Activated CD4-positive, alpha-beta T cell treated with anti-CD3 and anti-CD28 coated beads, Interleukin-2, amount 10 ng/mL, durations not matched to agents 24 days and 14 days (primary cell): ENCODE measurements around the gene BCAT1. TPM values are rescaled to one million over a fixed set of nuclear protein-coding genes. Genes with fewer than 3 reads are reported as not detected.
A peak's percentile ranks its signal among the peaks of the same experiment; 100 is the strongest.

Source experiments
- DNase-seq: peaks from one replicate; pipeline ENCODE4 v3.0.0; 2022
- H3K27ac Mint-ChIP-seq: one replicate; pipeline ENCODE4 v1.8.0; 2022; ENCODE audit warnings: mild to moderate bottlenecking, mixed read lengths
- H3K27me3 Mint-ChIP-seq: one replicate; pipeline ENCODE4 v1.8.0; 2022; ENCODE audit warnings: mixed read lengths
- H3K36me3 Mint-ChIP-seq: one replicate; pipeline ENCODE4 v1.8.0; 2022; ENCODE audit warnings: low read depth, mild to moderate bottlenecking, mixed read lengths
- H3K4me1 Mint-ChIP-seq: one replicate; pipeline ENCODE4 v1.8.0; 2021; ENCODE audit warnings: mixed read lengths
- H3K4me3 Mint-ChIP-seq: one replicate; pipeline ENCODE4 v1.8.0; 2022; ENCODE audit warnings: mild to moderate bottlenecking, moderate library complexity, mixed read lengths
- H3K9me3 Mint-ChIP-seq: one replicate; pipeline ENCODE4 v1.8.0; 2021; ENCODE audit warnings: mixed read lengths
- intact Hi-C: fragments of 100-400 bp; cut with micrococcal nuclease; formaldehyde crosslinking; loops from one replicate; pipeline ENCODE4 v1.15.1; 2023
- total RNA-seq: library from RNA; stranded (reverse); gene quantifications from 2 replicates; pipeline ENCODE4 v1.2.3, GENCODE V29; 2022

Gene BCAT1
- total RNA-seq, 1 donor from 2014 or later, result 49.7 TPM

DNA sequence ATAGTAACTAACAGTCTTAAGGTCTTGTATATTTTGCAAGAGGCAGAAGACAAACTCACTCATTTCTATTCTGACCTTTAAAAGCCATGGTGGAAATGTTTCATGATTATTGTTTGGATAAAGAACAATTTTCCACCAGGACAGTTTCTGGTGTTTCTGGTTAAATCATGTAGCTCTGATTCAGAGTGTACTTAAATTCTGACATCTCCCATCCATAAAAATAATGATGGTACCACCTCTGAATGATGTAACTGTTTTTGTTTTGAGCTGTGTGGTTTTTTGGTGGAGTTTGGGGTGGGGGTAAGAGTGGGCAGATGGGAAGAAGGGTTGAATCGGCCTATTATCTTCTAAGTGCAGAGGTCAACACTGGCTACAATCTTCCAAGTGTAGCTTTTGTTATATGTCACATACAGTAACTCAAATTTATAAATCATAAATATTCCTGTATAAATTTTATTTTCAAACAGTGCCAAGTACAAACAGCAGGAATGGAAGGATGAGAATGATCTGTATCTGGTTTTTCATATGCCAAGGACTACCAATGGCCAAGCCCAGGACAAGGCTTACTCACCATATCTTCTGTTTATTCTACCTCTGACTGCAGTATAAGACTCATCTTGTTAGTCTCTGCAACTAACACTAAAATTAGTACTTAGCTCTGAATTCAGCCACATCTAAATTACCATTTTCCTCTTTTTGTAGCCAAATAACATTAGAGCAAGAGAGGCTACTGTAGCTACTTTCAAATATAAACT, 108.7 kb downstream of the BCAT1 start:
- intact Hi-C loops, result no loop called here
- peak overlapping the region; percentile 87 for H3K27ac Mint-ChIP-seq
- no peaks in the 10 kb centered on the region for H3K9me3 Mint-ChIP-seq
- peak overlapping the region; percentile 37 for H3K4me3 Mint-ChIP-seq
- peaks cover 20% of the 10 kb centered on the region for H3K36me3 Mint-ChIP-seq
- no peaks in the 10 kb centered on the region for H3K27me3 Mint-ChIP-seq
- no peak for DNase-seq
- peaks cover 40% of the 10 kb centered on the region for H3K4me1 Mint-ChIP-seq

DNA sequence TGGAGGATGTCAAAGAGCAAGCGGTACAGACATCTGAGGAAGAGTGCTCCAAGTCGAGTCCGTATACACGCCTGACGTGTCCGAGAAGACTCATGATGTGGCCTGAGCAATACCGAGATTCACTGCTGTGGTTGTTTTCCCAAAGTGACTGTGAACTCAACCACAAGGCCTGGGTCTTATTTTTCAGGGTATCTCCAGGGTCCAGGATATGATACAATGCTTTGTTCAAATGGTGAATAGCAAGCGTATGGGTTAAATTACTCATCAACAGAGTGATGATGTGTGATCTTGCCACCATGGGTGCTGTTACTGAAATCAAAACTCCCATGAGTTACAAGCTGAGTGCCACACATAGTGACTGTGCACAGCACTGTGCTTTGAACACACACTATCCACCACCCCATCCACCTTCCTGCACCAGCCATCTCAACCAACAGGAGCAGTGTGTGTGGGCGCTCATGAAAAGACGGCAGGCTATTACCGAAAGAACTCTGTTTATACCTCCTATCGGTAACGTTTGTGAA, 109.6 kb downstream of the BCAT1 start:
- Mint-ChIP-seq H3K36me3 (peaks cover 20% of the 10 kb centered on the region), H3K27me3 (no peaks in the 10 kb centered on the region), H3K4me3 (peak overlapping the region; percentile 63), H3K9me3 (no peaks in the 10 kb centered on the region), H3K27ac (peak overlapping the region; percentile 87), H3K4me1 (peaks cover 40% of the 10 kb centered on the region)
- intact Hi-C loops, result loop anchor here (1.0 to 5.0 kb wide), 17 partner anchors 17 to 526 kb away; partner anchors contain the start of genes DNAI7 and ETFRF1
- DNase-seq, result peak; percentile 86

DNA sequence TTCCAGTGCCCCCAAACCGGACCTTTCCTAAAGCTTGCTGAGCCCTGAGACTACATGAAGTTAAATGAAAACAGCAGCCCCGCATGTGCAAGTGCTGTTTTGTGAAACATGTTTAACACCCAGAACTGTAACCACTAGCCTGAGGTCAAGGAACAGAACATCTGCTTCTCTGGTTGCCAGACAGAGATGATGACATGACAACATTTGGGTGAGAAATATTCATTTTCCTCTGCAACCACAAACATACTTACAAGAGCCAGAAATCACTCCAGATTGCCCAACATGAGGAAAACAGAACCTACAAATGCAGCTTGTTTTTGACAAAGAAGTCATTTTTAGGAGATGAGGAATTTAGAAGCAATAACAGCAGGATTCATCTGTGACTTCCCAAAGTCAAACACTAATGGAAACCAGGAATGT, 110.4 kb downstream of the BCAT1 start:
- peak overlapping the region; percentile 63 for H3K4me3 Mint-ChIP-seq
- H3K36me3 Mint-ChIP-seq, result peaks cover 19% of the 10 kb centered on the region
- no peaks in the 10 kb centered on the region for H3K9me3 Mint-ChIP-seq
- H3K4me1 Mint-ChIP-seq, result peaks cover 40% of the 10 kb centered on the region
- intact Hi-C loops, result loop anchor here (1.0 to 5.0 kb wide), 5 partner anchors 24 to 359 kb away; partner anchors contain the start of genes DNAI7 and ETFRF1
- H3K27ac Mint-ChIP-seq, result peak overlapping the region; percentile 87
- no peaks in the 10 kb centered on the region for H3K27me3 Mint-ChIP-seq
- peak; percentile 76 for DNase-seq

DNA sequence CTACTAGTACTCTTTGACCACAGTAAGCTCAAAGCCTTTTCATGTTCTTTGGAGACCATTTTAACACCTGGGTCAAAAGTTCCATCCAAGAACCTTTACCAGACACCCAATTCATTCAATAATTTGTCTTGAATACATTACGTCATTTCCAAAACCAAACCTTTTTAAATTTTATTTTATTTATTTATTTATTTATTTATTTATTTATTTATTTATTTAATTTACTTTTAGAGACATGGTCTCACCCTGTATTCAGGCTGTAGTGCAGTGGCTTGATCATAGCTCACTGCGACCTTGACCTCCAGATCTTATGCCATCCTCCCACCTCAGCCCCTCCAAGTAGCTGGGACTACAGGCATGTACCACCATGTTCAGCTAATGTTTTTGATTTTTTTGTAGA, 113.5 kb downstream of the BCAT1 start:
- no peak overlapping the region for H3K27ac Mint-ChIP-seq
- no peak overlapping the region for H3K4me3 Mint-ChIP-seq
- H3K4me1 Mint-ChIP-seq, result peaks cover 31% of the 10 kb centered on the region
- intact Hi-C loops, result loop anchor here (5.0 kb wide), 3 partner anchors 273 to 362 kb away; partner anchors contain the start of genes DNAI7 and ETFRF1
- no peaks in the 10 kb centered on the region for H3K27me3 Mint-ChIP-seq
- H3K36me3 Mint-ChIP-seq, result peaks cover 21% of the 10 kb centered on the region
- DNase-seq, result no peak
- H3K9me3 Mint-ChIP-seq, result no peaks in the 10 kb centered on the region

DNA sequence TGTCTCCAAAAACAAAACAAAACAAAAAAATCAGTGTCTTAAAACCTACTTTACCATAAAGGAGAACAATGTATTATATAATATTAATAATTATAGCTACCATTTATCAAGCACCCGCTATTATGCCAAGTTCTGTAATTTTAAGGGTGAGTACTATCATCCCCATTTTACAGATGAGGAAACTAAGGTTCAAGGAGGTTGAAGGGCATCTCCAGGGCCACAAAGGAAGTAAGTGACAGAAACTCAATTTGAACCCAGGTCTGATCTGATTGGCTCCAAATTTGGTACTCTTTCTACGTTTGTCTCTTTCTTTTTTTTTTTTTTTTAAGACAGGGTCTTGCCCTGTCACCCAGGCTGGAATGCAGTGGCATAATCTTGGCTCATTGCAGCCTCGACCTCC, 115.4 kb downstream of the BCAT1 start:
- H3K9me3 Mint-ChIP-seq, result no peaks in the 10 kb centered on the region
- DNase-seq, result no peak
- intact Hi-C loops, result no loop called here
- H3K36me3 Mint-ChIP-seq, result peaks cover 19% of the 10 kb centered on the region
- no peaks in the 10 kb centered on the region for H3K27me3 Mint-ChIP-seq
- no peak overlapping the region for H3K4me3 Mint-ChIP-seq
- H3K4me1 Mint-ChIP-seq, result peaks cover 17% of the 10 kb centered on the region
- H3K27ac Mint-ChIP-seq, result no peak overlapping the region

DNA sequence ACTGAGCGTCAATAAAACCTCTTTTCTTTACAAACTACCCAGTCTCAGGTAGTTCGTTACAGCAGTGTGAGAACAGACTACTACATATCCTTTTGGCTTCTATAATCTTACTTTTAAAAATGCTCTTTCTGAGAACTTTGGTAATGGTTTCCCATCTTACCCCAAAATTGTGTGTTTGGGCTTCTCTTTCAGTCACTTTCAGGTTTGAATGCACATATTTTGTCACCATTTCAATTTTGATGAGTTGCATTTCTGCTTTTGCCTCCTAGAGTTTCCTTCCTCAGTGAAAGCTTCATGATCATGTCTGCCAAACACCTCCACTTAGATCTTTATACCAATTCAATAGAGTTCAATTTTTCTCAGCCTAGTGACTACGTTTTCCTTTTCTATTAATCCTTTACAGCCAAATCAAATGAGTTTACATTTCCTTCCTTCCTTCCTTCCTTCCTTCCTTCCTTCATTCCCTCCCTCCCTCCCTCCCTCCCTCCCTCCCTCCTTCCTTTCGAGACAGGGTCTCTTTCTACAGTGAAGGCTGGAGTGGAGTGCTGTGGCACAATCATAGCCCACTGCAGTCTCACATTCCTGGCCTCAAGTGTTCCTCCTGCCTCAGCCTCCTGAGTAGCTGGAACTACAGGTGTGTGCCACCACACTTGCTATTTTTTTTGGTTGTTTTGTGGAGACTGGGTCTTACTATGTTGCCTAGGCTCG, 124.9 kb downstream of the BCAT1 start:
- Mint-ChIP-seq H3K36me3 (peaks cover 31% of the 10 kb centered on the region), H3K27me3 (no peaks in the 10 kb centered on the region), H3K27ac (peak overlapping the region; percentile 80), H3K4me1 (peaks cover 24% of the 10 kb centered on the region), H3K9me3 (peaks cover 10% of the 10 kb centered on the region), H3K4me3 (peak overlapping the region; percentile 18)
- no peak for DNase-seq
- intact Hi-C loops, result no loop called here

DNA sequence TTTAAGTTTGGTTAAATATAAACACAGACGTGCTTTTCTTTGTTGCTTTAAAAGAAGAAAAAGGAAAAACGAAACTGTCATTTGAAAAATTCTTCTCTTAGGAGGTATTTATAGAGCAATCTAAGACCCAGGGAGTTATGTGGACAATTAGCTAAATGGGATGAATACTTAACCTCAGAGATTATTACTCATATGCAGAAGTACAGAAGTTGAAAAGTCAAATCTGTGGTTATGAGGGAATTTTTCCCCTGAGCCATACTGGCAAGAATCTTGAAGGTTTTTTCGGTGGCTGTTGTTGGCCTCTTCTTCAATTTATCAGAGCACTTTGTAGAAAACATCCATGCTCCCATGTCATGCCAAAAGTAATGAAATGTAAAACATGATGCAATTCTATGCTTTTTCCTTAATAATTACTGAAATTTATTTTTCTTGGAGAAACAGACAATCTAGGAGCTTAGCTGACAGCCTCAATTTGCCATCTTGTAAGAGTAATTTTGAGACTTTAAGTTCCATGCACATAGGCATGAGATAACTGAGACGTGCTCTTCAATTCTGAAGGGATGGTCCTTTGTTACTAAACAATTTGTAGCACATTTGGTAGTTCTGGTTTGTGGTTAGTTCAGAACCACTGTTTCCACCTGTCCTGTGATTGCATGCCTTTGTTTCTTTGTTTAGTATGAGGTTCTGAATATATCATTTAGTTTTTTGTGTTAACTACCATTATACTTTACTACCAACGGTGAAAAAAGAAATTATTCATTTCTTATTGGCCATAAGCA, 126.6 kb downstream of the BCAT1 start:
- Mint-ChIP-seq H3K4me3 (peak overlapping the region; percentile 32), H3K27ac (peak overlapping the region; percentile 34), H3K9me3 (peaks cover 10% of the 10 kb centered on the region), H3K4me1 (peaks cover 24% of the 10 kb centered on the region), H3K36me3 (peaks cover 29% of the 10 kb centered on the region), H3K27me3 (no peaks in the 10 kb centered on the region)
- intact Hi-C loops, result loop anchor here (1.0 kb wide), 3 partner anchors 8 to 92 kb away; no protein-coding TSS in a partner anchor
- no peak for DNase-seq

DNA sequence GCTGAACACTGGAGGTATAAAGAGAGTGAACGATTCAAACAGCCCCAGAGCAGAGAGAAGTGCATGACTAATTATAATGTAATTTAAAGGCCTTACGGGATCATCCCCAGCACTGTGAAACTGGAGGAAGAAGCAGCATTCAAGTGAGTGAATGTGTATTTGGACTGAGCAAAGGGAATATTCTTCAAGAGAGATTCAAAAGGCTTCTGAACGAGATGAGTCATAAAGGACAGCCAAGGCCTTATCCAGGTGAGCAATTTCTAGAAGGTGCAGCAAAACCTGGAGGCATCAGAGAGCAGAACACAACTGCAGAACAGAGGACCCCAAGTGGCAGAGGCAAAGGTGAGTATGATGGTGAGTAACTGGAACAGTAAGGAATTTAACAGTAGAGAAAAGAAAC, 127.2 kb downstream of the BCAT1 start:
- H3K27ac Mint-ChIP-seq, result peak overlapping the region; percentile 34
- peaks cover 24% of the 10 kb centered on the region for H3K4me1 Mint-ChIP-seq
- peak overlapping the region; percentile 32 for H3K4me3 Mint-ChIP-seq
- no peak for DNase-seq
- H3K27me3 Mint-ChIP-seq, result no peaks in the 10 kb centered on the region
- H3K9me3 Mint-ChIP-seq, result peaks cover 10% of the 10 kb centered on the region
- peaks cover 28% of the 10 kb centered on the region for H3K36me3 Mint-ChIP-seq
- intact Hi-C loops, result loop anchor here (1.0 kb wide), 3 partner anchors 7 to 91 kb away; no protein-coding TSS in a partner anchor

DNA sequence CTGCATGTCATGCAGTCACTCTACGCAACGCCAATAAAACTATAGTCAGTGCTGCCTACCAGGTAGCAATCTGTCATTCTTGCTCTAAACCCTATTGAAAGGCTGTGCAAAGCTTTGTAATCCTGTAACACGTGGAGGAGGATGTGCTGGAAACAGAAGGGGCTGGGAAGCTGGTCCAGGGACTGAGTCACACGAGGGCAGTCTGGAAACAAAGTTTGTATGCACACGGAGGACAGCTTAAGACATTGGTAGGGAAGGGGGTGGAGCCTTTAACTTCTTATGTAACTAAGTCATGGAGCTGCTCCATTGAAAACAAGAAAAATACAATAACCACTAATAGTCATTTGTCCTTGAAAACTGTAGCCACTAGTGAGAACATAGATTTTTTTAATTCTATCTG, 128.0 kb downstream of the BCAT1 start:
- Mint-ChIP-seq H3K27ac (no peak overlapping the region), H3K4me1 (peaks cover 24% of the 10 kb centered on the region), H3K9me3 (peaks cover 10% of the 10 kb centered on the region), H3K4me3 (no peak overlapping the region), H3K27me3 (no peaks in the 10 kb centered on the region), H3K36me3 (peaks cover 28% of the 10 kb centered on the region)
- intact Hi-C loops, result no loop called here
- DNase-seq, result no peak

DNA sequence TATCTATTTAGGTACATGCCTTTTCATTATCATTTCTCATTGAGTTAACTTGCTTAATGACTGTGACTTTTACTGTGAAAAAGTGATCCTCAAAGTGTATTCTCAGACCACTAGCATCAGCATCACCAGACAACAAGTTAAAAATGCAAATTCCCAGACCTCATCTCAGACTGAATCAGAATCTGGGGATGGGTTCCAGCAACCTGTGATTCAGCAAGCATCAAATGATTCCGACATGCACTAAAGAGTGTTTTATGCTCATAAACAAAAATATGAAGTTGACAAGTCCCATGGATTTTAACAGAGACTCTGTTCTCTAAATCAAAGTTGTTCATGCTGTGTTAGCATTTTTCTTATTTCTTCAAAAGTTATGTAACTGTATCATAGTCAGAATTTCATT, 130.6 kb downstream of the BCAT1 start:
- Mint-ChIP-seq H3K9me3 (peaks cover 7% of the 10 kb centered on the region), H3K36me3 (peaks cover 30% of the 10 kb centered on the region), H3K27ac (no peak overlapping the region), H3K27me3 (no peaks in the 10 kb centered on the region), H3K4me1 (peaks cover 37% of the 10 kb centered on the region), H3K4me3 (no peak overlapping the region)
- intact Hi-C loops, result no loop called here
- no peak for DNase-seq

DNA sequence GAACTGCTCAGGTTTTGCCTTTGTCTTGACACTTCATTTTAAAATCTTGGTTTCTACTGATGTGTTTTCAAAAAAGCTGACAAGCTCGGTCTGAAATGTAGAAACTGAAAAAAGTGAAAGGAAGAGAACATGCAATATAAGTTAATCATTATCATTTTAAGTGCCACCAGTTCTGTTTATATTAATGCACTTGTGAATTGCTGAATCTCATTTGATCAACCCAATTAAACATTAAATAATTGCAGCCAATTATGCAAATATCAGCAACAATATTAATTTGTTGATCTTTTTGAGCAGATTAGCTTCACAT, 133.8 kb downstream of the BCAT1 start:
- Mint-ChIP-seq H3K27me3 (no peaks in the 10 kb centered on the region), H3K27ac (peak overlapping the region; percentile 82), H3K4me1 (peaks cover 20% of the 10 kb centered on the region), H3K36me3 (peaks cover 29% of the 10 kb centered on the region), H3K4me3 (peak overlapping the region; percentile 82), H3K9me3 (peaks cover 13% of the 10 kb centered on the region)
- intact Hi-C loops, result no loop called here
- no peak for DNase-seq

DNA sequence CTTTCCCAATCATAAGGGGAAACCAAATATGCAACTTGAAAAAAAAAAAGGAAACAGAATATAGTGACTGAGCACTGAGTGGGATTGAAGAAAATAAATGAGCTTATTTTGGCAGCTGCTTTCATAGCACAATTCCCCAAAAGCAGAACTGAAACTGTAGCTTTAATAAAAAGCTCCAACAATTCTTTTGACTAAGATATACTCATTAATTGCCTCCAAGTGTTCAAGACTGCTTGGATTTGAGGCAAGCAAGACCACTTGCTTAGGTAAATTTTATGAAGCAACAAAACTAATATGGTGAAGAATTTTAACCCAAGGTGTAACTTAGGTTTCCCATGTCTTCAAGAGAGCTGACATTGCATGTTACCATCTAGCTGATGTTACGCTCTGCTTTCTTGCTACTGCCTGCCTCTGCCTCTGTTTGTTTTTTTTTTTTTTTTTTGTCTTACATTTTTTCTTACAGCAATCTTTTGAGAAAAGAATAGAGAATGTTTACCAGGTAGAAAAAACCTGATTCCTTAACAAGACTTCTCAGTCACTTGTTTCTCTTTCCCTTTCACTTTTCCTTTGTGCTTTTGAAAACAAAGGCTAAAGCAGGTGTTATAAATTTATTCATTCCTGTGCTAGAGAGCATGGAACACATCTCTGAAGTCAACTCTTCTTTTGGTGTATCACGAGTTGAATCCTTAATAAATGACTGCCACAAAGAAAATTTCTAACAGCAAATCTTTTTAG, 134.4 kb downstream of the BCAT1 start:
- Mint-ChIP-seq H3K36me3 (peaks cover 29% of the 10 kb centered on the region), H3K27ac (peak overlapping the region; percentile 82), H3K4me1 (peaks cover 20% of the 10 kb centered on the region), H3K27me3 (no peaks in the 10 kb centered on the region), H3K9me3 (peaks cover 13% of the 10 kb centered on the region), H3K4me3 (peak overlapping the region; percentile 82)
- intact Hi-C loops, result loop anchor here (1.0 kb wide), 2 partner anchors 8 to 24 kb away; no protein-coding TSS in a partner anchor
- no peak for DNase-seq

DNA sequence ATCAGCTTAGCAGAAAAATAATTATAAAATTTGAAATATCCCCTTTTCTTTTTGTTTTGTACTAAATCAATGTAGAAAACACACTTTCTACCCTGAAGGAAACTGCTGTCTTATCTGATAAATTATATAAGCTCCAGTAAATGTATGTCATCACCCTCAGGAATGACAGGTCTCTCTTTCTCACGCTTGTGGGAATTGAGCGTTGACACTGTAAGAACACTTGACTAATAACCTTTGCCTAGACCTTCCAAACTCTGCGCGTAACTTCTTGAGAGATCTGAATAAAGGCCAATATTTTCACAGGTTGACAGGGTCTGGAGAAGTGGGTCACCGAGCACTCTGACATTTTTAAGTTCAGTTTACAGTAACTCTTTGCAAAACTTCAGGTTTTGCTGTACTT, 138.5 kb downstream of the BCAT1 start:
- no peak for DNase-seq
- H3K4me3 Mint-ChIP-seq, result no peak overlapping the region
- peaks cover 17% of the 10 kb centered on the region for H3K4me1 Mint-ChIP-seq
- intact Hi-C loops, result no loop called here
- no peak overlapping the region for H3K27ac Mint-ChIP-seq
- H3K9me3 Mint-ChIP-seq, result peaks cover 20% of the 10 kb centered on the region
- peaks cover 18% of the 10 kb centered on the region for H3K36me3 Mint-ChIP-seq
- no peaks in the 10 kb centered on the region for H3K27me3 Mint-ChIP-seq
